DMS153 treated with DMSO at 0.1 percent for 48 hours (cell line): ENCODE data around the gene CMIP.
A peak's percentile ranks its signal among the peaks of the same experiment; 100 is the strongest.

ENCODE experiments used
- DNase-seq: peaks from one replicate; lab custom pipeline; 2025; ENCODE audit not compliant: unreplicated experiment; lab: John Stamatoyannopoulos, UW

The CMIP gene

DNA sequence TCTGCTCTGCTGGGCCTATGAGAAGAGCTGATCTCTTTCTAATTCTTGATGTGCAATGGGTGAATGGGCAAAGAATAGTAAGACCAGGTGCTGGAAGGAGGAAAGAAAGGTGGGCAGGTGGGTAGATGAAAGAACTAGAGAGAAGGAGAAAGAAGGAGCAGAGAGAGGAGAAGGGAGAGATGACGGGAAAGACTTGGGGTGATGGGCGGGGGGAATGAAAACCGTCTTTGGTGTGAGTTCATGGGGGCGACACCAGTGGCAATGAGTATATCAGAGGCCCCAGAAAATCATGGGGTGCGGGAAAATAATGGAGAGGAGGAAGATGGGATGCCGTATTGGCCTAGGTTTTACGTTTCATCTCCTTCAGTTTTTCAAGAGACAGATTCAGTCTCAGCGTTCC, 205.7 kb downstream of the CMIP start:
- DNase-seq = no peak

DNA sequence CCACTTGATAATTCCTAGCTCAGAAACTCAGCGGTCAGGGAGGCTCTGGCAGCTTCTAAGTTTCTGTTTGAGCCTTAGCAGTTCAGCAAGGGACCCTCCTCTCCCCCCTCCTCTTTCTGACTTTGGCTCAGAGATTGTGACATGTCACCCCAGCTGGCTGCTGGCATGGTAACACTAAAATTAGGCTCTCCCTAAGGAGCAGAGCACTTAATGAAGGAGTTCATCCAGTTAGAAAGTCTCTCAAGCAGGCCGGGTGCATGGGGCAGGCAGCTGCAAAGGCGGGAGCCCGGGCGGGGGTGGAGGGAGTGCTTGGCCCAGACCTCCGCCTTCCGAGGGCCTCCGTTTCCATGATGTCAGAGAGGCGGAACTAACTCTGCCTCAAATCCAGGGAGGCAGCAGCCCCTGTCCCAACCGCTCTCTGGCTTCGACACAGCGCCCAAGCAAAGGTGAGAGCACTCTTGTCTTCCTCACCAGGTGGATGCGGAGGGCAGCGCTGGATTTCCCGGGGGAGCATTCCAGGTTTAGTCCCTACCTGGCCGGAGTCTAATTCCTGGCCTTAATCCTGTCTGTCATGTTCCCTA, 206.5 kb downstream of the CMIP start:
- DNase-seq = peak; percentile 50

DNA sequence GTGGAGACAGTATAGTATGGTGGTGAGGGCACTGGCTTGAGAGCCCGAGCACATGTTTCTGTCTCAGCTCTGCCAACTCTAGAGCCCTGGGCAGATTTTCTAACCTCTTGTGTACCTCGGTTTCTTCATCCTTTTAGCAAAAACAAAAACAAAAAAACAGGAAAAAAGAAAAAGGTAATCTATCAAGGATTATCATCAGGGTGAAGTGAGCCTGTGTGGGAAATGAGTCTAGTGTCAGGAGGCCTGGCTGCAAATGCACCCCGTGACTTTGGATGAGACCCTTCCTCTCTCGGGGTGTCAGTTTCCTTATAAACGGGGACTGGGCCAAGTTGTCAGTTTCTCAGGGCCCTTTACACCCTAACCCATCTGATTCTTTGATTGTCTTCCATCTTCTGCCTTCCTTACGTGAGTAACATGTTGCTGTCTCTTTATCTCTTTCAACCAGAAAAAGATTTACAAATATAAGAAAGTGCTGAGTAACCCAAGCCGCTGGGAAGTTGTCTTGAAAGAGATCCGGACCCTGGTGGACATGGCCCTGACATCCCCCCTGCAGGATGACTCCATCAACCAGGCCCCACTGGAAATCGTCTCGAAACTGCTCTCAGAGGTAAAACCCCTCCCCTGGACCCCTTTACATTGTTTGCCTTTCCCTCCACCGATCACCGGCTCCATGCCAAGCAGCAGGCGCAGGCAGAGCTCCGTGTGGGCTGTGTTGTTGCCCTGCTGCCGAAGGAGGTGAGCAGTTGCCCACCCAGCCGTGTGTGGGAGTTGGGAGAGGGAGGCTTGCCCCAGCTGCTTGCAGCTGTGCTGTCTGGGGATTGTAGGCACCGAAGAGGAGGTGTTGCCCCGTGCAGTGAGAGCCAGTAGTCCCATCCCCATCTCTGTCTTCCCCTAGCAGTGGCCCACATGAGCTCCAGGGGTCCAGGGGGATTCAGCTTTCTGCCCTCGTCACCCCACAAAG, 207.4 kb downstream of the CMIP start:
- no peak for DNase-seq

DNA sequence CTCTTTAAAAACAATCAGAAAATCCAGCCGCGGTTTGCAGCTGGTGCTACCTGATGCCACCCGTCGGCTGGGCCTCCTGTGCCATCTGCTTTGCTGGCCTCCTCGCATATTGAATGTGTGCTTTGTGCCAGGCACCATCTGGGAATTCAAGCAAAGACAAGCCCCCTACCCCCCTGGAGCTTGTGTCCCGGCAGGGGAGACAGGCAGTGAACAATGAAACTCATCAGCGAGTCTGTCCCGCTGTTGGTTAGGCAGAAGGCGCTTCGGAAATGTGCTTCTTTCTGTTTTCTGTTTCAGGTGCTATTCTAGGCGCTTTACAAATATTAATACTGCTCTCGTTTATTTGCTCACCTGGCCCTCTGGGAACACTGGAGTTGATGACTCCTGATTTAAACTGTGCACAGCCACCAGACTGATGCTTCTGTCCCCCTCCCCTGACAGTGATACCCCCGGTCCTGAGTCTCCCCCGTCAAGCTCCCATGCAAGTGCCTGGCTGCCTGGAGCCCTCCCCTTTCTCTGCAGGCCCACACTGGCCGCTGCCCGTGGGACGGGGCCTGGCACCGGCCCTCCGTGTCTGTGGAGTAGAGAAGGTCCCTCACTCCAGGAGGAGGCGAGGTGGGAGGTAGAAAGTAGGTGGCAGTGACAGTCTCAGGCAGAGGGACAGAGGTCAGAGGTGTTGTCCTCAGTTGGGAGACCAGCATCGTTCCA, 208.3 kb downstream of the CMIP start:
- DNase-seq = peak; percentile 80

DNA sequence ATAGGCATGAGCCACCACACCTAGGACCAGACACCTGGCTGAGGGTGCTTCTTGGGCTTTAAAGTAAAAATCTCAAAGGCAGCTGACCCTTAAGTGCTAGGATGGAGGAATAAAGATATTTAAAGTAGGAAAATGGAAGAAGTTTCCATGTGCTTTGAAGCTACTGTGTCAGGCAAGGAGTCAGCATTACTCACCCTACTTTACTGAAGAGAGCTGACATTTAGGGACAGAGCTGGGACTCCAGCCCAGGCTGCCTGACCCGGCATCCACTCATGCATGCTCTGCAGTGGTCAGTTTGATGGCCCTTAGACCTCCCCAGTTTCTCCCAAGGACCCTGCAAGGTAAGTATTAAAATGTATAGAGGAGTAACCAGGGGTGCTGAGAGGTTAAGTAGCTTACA, 209.7 kb downstream of the CMIP start:
- DNase-seq = no peak

DNA sequence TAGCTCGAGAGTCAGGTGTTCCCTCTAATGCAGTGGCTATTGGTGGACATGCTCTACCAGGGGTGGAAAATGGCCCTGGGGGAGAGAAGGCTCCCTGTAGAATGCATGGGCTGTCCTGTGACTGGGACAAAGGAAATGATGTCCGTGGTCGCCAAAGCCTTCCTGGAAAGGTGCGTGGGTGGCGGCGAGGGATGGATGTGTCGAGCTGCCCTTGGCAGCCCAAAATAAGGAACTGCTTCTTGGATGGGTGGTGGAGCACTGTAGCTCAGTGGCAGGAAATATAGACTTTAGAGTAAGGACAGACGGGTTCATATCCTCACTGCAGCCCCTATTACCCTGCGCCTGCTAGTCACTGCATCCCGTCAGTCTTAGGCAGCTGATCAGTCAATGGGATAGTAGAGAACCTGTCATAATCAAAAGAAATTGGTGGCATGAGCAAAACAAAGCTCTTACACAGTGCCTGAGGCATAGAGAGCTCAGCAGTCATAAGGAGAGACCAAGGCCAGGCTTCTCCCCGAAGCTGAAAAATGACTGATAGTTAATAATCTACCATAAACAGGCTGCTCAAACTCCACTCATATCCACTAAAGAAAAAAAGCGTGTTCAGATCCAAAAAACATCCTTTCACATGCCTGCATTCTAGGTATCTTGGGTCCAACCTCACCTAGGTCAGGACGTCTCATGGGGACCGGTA, 211.0 kb downstream of the CMIP start:
- no peak for DNase-seq

- DNase-seq = no peak
Observed at GRCh38 chr16:81657224-81657623, 212.6 kb downstream of the CMIP start.

DNA sequence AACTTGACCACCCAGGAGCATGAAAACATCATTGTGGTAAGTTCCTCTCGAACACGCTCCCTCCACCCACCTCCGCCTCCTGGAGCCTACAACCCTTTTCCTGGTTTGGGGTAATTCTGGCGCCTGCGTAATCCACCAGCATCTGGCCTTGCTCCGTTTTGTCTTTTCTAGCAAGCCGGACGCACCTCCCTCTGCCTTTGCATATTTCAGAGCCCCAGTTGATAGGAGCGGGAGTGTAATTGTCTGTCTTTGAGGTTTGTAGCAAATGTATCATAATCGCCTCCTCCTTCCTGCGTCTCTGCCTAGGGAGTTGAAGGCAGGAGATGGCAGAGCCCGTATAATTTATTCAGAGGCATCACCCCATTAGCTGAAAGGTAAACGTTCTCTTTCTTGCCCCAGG, 213.2 kb downstream of the CMIP start:
- no peak for DNase-seq

GRCh38 chr16:81658373-81658772, 213.8 kb downstream of the CMIP start:
- no peak for DNase-seq

GRCh38 chr16:81659249-81659648, 214.6 kb downstream of the CMIP start:
- DNase-seq = no peak

- DNase-seq = no peak
Observed at GRCh38 chr16:81661082-81661481, 216.5 kb downstream of the CMIP start.

- DNase-seq = no peak
Observed at GRCh38 chr16:81664153-81664552, 219.5 kb downstream of the CMIP start.

GRCh38 chr16:81665588-81665987, 221.0 kb downstream of the CMIP start:
- no peak for DNase-seq

DNA sequence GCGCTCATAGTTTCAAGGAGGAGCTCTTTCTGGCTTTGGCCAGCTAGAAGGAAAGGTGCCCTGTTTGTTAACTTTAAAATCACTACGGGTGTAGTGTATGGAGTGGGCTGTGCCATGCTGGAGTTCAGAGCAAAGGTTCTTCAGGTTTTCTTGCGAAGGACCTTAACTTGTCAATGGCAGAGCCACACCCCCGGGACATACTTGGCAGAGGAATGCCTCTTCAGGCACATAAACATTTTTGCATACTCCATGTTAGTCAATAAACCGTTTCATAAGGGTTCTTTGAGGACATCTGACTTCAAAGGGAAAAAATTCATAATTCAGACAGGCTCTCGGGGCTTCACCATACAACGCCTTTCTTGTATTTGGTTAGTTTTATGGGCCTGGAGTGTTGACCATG, 221.5 kb downstream of the CMIP start:
- DNase-seq = no peak

DNA sequence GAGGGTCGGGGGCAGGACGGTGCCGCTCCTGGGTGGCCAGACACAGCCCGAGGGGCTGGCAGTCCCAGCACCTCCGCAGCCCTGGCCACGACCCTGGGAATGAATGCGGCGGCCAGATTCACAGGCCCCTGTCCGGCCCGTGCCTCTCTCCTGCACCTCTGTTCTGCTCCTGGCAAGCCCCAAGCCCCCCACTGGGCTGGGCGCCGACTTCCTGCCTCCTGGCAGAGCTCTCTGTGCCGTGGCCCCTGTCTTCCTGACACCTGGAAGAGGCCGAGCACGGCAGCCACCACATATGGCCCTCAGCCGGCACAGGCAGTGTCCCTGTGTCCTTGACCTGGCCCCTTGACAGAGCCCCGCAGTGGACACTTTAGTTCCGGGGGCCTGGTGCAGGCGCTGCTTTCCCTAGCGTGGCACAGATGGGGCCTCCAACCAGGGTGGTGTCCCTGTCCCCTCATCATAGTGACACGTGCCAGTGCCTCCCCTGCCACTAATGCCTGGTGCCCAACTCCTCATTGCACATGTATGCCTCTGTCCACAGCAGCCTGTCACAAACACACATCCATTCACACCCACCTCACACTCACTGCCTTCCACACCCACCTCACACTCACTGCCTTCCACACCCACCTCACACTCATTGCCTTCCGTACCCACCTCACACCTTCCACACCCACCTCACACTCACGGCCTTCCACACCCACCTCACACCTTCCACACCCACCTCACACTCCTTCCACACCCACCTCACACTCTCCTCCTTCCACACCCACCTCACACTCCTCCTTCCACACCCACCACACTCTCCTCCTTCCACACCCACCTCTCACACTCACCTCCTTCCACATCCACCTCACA, 223.9 kb downstream of the CMIP start:
- DNase-seq = no peak

- no peak for DNase-seq
Observed at GRCh38 chr16:81669473-81670350, 225.1 kb downstream of the CMIP start.

DNA sequence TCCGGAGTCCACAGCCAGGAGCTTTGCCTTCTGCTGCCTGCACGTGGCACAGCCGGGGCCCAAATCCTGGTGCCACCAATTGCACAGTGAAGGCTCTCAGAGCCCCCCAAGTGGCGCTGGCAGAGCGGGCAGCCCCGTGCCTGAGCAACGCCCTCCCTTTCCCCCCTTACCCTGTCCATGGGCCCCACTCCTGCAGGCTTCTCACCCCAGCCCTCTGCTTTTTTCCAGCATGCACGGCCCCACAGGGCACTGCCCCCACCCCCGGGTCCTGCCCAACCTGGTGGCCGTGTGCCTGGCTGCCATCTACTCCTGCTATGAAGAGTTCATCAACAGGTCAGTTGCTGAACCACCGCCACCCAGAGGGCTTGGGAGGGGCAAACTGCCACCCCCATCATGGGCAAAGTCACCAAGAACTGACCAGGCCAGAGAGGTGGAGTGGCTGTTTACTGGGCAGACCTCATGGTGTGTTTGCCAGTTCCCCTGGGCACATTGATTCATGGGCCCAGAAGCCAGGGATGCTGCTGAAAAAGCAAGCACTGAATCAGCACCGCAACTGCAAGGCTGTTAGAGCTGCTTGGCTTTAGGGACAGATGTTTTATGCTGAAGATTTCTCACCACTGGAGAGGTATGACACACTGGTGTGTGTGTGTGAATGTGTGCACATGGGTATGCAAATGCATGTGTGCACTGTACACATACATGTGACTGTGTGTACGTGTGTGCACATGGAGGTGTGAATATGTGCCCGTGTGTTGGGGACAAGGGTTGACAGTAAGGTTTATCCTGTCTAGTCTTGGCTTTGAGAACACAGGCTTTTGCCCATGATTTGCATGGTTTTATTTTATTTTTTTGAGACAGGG, 227.4 kb downstream of the CMIP start:
- no peak for DNase-seq

- no peak for DNase-seq
Observed at GRCh38 chr16:81673432-81673831, 228.8 kb downstream of the CMIP start.
